ENCODE measurements around the gene THAP8.

Gene THAP8

GRCh38 chr19:36008336-36008978, 45.6 kb downstream of the THAP8 start, which contains the start of gene SYNE4:
Gene SYNE4 (minus strand): TSS chr19:36008813. CDS start chr19:36008681, 132 bp downstream.
- no peak within 1 kb of the TSS; the same call in 1 of the 2 replicates for H3K4me3 ChIP-seq (ENCODE audit: low read length)
- no peak for TF ChIP-seq ZNF274 (IDR thresholded peaks at IDR 0.05; ENCODE audit: low read depth, low read length)

DNA sequence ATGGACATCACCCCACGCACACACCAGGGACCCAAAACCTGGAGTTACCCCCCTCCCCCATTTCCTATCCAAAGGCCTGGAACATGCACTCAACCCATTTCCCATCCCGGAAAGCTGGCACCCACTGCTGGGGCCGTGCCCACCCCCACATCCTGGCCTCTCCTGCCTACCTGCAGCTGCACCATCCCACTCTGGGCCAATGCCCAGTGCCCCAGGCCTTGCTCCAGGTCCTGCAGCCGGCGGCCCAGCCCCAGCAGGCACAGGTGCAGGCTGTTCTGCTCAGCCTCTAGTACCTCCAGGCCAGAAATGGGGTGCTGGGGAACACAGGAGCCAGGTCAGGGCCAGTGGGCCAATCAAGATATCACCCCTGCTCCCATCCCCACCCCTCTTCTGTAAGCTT, 47.1 kb downstream of the THAP8 start:
- H3K4me3 ChIP-seq (ENCODE audit: low read length) = no peak overlapping the region
- no peak for TF ChIP-seq ZNF274 (IDR thresholded peaks at IDR 0.05; ENCODE audit: low read depth, low read length)

DNA sequence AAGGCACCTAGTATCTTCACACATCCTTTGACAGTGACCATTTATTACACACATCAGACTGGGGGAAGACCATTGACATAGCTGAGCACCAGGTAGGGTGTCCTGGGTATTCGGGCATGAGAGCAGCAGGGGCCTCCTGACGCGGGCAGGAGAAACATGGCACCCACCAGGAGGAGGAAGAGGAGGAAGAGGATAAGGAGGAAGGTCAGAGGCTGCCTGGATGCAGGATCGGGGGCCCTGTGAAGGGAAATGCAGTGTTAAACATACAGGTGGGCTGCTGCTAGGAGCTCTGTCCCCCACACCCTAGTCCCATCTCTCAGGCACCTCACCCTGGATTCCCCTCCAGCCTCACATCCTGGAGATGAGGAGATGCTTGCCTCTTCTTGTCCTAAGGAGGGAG, 50.8 kb downstream of the THAP8 start:
- H3K4me3 ChIP-seq (ENCODE audit: low read length) = no peak overlapping the region
- TF ChIP-seq ZNF274 (IDR thresholded peaks at IDR 0.05; ENCODE audit: low read depth, low read length) = no peak

- no peak for TF ChIP-seq ZNF274 (IDR thresholded peaks at IDR 0.05; ENCODE audit: low read depth, low read length)
- no peak overlapping the region for H3K4me3 ChIP-seq (ENCODE audit: low read length)
These were observed 52.5 kb downstream of the THAP8 start for GRCh38 chr19:36001605-36002004.

- no peak overlapping the region; the same call in 1 of the 2 replicates for H3K4me3 ChIP-seq (ENCODE audit: low read length)
- no peak for TF ChIP-seq ZNF274 (IDR thresholded peaks at IDR 0.05; ENCODE audit: low read depth, low read length)
These were observed 57.3 kb downstream of the THAP8 start for GRCh38 chr19:35996777-35997176.

- TF ChIP-seq ZNF274 (IDR thresholded peaks at IDR 0.05; ENCODE audit: low read depth, low read length) = no peak
- peak within 1 kb of the TSS; percentile 90 for H3K4me3 ChIP-seq (ENCODE audit: low read length)
These were observed 58.8 kb downstream of the THAP8 start, which contains the start of gene SDHAF1 for GRCh38 chr19:35995048-35995993. Gene SDHAF1 (plus strand): TSS chr19:35995188. CDS start chr19:35995275, 87 bp downstream.

DNA sequence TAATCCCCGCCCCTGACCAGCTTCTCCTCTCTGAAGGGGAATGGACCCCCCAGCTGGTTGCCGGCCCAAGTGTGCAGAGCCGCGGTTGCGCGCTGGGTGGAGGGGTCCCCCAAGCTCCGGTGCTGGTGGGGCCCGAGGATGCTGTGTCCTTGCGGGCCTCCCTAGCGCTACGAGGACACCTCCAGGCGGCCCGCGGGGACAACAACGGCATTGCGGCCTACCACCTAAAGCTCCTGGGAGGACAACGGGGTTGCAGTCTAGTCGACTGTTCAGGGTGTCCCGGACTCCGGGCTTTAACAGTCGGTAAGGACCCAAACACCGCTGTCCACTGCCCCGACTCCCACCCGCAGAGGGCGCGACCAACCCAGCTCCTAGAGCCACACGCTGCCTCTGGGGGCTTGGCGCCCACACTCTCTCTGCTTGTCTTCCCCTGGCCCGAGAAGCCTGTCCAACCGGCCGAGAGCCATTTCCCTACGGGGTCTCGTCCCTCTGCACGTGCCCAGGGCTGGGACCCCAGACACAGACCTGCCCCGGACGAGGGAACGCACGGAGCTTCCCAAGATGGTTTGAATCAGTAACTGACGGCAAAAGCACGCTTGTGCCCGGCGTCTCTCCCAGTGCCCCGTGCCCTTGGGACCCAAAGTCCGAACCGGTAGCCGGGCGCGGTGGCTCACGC, 60.0 kb downstream of the THAP8 start:
- peak overlapping the region; percentile 90; the same call in 1 of the 2 replicates for H3K4me3 ChIP-seq (ENCODE audit: low read length)
- no peak for TF ChIP-seq ZNF274 (IDR thresholded peaks at IDR 0.05; ENCODE audit: low read depth, low read length)

GRCh38 chr19:35992907-35993765, 60.9 kb downstream of the THAP8 start:
- no peak for TF ChIP-seq ZNF274 (IDR thresholded peaks at IDR 0.05; ENCODE audit: low read depth, low read length)
- H3K4me3 ChIP-seq (ENCODE audit: low read length) = no peak overlapping the region

- no peak overlapping the region for H3K4me3 ChIP-seq (ENCODE audit: low read length)
- TF ChIP-seq ZNF274 (IDR thresholded peaks at IDR 0.05; ENCODE audit: low read depth, low read length) = no peak
These were observed 62.2 kb downstream of the THAP8 start for GRCh38 chr19:35991731-35992450.

GRCh38 chr19:35990771-35991730, 63.0 kb downstream of the THAP8 start:
- TF ChIP-seq ZNF274 (IDR thresholded peaks at IDR 0.05; ENCODE audit: low read depth, low read length) = no peak
- H3K4me3 ChIP-seq (ENCODE audit: low read length) = no peak overlapping the region

DNA sequence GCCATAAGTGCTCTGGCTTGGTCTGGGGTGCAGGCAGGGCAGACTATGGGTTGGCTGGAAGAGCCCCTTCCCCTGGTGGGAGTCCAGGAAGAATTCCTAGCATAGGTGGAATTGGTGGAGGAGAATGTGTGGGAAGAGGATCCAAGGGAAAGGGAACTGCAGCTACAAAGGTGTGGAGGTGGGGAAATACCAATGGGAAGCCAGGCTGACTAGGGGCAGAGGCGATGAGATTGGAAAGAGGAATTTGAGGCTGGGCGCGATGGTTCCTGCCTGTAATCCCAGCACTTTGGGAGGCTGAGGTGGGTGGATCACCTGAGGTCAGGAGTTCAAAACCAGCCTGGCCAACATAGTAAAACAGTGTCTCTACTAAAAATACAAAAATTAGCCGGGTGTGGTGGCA, 63.9 kb downstream of the THAP8 start:
- no peak overlapping the region for H3K4me3 ChIP-seq (ENCODE audit: low read length)
- TF ChIP-seq ZNF274 (IDR thresholded peaks at IDR 0.05; ENCODE audit: low read depth, low read length) = no peak

GRCh38 chr19:35988824-35989223, 65.3 kb downstream of the THAP8 start:
- H3K4me3 ChIP-seq (ENCODE audit: low read length) = no peak overlapping the region
- TF ChIP-seq ZNF274 (IDR thresholded peaks at IDR 0.05; ENCODE audit: low read depth, low read length) = no peak

All from GM08714 (cell line).